Inferior parietal cortex (tissue), 1 donor: ENCODE data around the gene IFI30.
A peak's percentile ranks its signal among the peaks of the same experiment; 100 is the strongest.
"Not testable (repeated sequence)": the region's sequence is repeated elsewhere in the genome, so short reads cannot be mapped to it uniquely, and the experiment has no call there.

Experiments used
- DNase-seq: peaks from one replicate; pipeline ENCODE4 v3.0.0-alpha.2; 2016; ENCODE audit errors: extremely low spot score

Gene IFI30

DNA sequence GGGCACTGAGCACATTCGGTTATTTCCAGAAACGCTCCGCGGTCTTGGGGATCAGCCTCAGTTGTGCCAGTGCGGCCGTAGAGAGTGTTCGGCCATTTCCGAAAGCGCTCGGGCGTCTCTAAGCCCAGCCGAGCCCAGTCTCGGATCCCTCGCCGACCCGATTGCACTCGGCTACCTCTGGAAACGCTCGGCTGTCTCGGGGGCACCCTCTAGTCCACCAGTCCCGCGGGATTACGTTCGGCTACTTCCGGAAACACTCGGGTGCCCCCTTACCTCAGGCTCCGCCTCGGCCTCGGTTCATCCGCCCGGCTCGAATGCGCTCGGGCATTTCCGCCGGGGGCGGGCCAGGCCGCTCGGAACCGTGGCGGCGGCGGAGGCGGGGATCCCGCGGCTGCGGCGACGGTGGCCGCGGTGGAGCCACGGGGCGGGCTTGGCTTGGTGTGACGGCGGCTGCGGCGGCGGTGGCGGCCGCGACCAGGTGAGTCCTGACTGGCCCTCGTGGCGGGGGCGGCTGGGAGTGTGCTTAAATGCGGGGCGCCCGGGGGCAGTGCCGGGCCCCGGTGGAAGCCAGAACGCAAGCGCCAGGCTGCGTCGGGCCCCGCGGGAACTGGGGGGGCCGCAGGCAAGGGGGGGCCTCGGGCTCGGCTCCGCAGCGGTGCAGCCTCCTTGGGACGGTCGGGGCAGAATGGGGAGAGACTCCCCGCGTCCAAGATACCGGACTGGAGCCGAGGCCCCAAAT, 20.6 kb upstream of the IFI30 start, which contains the start of gene PIK3R2:
PIK3R2 (plus strand) TSS at position 347 of the 739 bp plus-strand sequence. CDS start 2,717 bp downstream, outside the sequence.
- peak; percentile 99 for DNase-seq

DNA sequence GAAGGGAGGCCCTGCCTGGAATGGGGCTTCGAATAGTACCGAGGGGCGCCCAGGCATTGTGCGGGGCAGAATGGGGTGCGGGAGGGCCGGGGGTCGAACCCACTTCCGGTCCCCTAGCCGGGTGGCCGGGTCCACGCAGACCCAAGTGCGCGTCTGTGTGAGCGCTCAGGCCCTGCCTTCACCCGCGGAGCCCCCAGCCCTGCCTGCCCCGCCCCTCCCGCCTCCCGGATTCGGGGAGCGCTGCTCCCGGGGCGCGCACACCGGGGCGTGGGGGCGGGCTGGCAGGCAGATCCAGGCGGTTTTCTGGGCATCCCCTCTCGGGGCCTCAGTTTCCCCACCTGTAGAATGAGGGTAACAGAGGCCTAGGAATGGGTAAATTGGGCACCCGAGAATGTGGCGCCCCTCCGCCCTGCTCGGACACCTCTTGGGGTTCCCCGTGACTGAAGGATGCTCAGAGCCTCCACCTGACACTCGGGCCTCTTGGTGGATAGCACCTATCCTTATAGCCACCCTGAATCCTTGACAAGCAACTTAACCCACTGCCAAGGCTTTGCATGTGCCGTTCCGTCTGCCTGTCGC, 20.0 kb upstream of the IFI30 start:
- DNase-seq: no peak

DNA sequence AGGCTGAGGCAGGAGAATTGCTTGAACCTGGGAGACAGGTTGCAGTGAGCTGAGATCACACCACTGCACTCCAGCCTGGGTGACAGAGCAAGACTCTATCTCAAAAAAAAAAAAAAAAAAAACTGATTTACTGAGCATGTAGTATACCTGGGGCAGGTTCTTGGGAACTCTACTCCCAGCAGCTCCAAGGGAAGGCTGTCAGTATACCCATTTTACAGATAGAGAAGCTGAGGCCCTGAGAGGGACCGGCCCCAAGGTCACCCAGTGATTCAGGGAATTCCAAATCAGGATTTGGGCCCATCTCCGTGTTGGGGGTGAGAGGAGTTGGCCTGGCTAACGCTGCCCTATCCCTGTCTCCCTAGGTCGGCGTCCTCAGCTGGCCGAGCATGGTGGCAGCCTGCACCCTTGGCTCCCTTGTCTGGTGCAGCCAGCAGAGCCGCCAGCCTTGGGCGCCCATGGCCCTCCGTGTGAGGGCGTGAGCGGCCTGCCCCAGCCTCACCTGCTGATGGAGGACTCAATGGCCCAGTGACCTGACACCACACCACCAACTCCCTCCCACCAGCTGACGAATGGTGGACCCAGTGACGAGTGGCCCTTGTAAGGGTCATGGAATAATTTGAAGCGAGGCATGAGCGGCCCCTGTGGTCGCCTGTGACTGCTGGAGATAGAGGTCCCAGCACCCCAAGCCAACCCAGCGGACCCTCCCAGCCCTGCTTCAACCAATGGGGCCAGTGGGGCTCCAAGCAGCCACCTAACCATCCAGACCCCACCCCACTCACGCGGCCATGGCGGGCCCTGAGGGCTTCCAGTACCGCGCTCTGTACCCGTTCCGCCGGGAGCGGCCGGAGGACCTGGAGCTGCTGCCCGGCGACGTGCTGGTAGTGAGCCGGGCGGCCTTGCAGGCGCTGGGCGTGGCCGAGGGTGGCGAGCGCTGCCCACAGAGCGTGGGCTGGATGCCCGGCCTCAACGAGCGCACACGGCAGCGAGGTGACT, 18.2 kb upstream of the IFI30 start:
- DNase-seq: no peak

DNA sequence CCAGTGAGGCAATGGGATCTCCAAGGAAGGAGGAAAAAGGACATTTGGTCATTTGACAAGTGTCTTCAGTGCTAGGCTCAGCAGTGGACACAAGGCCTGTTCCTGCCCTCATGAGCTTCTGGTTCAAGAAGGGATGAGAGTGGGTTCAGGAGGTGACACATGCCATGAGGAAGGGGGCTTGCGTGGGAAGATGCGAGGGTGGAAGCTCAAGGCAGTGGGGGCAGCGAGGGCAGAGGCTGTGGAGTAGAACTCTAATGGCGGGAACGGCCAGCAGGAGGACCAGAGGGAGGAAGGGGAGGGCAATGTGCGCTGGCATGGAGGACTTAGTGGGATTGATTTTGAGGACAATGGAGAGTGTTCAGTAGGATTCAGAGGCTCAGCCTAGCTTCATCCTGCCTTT, 17.3 kb upstream of the IFI30 start:
- no peak for DNase-seq

DNA sequence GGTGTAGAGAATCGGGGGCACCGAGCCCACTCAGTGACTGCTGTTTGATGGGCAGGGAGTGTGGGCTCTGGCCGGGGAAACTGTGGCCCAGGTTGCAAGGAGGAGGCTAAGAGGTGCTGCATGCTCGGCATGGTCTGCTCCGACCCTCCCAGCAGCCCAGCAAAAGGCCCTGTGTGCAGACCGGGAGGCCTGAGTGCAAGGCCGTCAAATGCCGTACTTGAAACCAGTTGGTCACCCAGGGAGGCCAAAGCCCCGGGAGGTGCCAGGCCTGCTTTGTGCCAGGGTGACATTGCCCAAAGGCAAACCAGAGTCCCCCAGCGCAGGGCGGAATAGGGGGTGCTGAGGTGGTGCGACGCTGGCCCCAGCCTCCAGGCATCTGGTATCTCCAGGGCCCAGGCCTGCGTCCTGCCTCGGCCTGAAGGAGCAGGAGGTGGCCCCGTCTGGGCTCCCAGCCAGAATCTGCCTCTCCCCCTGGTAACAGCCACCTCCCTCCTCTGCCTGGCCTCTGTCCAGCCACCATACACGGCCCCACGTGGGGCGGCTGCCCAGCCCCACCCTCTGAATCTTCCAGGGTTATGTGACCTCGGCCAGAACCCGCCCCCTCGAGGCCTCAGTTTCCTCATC, 16.7 kb upstream of the IFI30 start:
- peak; percentile 73 for DNase-seq

DNA sequence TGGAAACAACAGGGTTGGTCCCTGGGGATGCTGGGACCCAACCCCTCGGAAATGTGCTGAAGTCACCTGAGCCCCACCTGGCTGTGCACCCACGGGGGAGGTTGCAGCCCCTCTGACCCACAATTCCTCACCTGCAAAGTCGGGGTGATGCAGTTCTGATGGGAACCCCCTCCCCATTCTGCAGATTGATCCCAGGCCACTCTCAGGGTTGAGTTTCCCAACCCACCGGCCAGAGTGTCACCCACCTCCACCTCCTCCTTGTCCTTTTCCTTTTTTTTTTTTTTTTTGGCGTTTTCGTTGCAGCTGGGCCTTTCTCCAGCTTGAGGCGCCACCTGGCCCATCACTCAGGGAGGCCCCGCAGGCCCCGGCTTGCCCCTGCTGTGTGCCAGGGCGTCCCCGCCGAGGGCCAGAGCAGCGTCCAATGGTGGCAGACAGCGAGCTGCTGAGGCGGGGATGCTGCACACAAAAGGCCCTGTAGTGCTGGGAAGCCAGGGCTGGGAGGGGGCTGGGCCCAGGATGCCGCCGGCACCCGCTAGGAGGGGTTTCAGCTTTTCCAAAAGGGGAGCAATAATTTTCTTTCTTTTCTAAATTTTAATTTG, 16.0 kb upstream of the IFI30 start:
- DNase-seq: peak; percentile 54

DNA sequence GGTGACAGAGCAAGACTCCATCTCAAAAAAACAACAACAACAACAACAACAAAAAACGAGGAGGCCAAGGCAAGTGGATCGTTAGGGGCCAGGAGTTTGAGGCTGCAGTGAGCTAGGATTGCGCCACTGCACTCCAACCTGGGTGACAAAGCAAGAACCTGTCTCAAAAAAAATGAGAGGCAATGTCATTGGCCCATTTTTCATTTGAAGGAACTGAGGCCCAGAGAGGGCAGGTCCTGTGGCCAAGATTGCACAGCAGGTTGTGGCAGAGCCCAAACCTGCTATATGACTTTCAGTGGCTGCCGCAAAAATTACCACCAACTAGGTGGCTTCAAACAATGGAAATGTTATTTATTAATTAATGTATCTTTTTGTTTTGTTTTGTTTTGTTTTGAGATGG, 15.1 kb upstream of the IFI30 start:
- DNase-seq: no peak

DNA sequence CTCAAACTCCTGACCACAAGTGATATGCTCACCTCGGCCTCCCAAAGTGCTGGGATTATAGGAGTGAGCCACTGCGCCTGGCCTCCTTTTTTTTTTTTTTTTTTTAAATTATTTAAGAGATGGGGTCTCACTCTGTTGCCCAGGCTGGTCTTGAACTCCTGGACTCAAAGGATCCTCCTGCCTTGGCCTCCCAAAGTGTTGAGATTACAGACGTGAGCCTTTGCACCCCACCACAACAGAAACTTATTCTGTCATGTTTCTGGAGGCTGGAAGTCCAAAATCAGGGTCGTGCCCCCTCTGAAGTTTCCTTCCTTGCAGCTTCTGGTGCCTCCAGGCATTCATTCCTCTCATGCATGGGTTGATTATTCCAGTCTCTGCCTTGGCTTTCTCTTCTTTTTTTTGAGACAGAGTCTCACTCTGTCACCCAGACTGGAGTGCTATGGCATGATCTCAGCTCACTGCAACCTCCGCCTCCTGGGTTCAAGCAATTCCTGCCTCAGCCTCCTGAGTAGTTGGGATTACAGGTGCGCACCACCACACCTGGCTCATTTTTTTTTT, 14.5 kb upstream of the IFI30 start:
- not testable (repeated sequence) for DNase-seq

DNA sequence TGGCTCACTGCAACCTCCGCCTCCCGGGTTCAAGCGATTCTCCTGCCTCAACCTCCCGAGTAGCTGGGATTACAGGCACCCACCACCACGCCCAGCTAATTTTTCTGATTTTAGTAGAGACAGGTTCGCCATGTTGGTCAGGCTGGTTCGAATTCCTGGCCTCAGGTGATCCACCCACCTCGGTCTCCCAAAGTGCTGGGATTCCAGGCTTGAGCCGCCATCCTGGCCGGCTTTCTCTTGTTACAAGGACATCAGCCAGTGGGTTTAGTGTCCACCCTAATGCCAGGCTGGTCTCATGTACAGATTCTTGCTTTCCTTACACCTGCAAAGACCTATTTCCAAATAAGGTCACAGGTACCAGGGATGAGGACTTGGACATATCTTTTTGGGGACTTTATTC, 13.8 kb upstream of the IFI30 start:
- no peak for DNase-seq

DNA sequence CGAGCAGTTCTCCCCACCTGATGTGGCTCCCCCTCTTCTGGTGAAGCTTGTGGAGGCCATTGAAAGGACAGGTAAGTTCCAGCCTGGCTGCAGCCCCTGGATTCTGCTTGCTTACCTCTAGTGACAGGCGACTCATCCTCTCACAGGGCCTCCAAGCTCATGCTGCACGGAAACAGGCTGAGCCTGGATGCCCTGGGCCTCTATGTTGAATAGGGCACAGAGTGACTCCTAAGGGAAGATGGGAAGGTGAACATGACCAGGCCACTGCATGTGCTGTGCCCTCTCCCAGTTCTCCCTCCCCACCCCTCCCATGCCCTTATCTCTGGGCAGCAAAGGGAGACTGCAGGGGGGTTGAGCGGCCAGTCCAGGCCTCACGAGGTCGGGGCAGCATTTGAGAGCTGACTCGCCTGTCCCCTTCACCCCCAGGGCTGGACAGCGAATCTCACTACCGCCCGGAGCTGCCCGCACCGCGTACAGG, 13.1 kb upstream of the IFI30 start:
- no peak for DNase-seq

DNA sequence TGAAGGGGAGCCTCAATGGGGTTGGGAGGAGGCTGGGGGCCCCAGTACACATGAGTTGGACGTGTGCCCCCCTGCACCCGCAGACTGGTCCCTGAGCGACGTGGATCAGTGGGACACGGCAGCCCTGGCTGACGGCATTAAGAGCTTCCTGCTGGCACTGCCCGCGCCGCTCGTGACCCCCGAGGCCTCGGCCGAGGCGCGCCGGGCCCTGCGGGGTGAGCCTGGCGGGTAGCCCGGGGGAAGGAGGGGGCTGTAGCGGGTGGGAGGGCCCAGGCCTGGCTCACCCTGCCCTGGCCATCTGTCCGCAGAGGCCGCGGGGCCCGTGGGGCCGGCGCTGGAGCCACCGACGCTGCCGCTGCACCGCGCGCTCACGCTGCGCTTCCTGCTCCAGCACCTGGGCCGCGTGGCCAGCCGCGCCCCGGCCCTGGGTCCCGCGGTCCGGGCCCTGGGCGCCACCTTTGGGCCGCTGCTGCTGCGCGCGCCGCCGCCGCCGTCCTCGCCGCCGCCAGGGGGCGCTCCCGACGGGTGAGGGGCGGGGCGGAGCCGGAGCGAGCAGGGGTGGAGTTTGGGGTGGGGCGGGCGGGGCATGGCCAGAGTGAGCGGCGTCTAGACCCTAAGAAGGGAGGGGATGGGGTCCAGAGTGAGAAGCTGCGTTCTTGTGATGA, 12.5 kb upstream of the IFI30 start:
- DNase-seq: peak; percentile 73

DNA sequence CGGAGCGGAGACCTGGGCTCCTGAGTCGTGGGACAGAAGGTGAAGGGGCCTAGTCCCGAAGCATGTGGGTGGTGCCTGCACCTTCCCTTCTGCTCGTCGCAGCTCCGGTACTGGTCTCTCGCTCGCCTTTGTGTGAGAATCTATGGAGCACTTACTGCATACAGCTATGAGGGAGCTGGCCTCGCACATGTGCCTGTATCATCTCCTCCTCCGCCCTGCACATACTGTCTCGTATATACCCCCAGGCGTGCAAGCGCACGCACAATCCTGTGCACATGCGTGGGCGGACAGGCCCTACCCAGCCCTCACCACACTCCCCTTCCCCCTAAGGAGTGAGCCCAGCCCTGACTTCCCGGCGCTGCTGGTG, 12.0 kb upstream of the IFI30 start:
- no peak for DNase-seq

DNA sequence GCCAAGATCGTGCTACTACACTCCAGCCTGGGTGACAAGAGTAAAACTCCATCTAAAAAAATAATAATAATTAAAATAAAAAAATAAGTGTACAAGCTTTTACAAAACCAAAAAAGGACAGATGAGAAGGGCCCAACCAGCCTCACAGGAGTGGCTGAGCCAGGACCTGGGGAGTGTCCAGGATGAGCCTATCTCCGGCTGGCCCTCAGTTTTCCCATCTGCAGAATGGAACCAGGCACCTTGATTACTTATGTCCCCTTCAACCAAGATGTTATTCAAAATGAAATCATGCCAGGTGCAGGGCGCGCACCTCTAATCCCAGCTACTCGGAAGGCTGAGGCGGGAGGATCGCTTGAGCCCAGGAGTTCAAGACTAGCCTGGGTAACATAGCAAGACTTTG, 9.5 kb upstream of the IFI30 start:
- DNase-seq: no peak

DNA sequence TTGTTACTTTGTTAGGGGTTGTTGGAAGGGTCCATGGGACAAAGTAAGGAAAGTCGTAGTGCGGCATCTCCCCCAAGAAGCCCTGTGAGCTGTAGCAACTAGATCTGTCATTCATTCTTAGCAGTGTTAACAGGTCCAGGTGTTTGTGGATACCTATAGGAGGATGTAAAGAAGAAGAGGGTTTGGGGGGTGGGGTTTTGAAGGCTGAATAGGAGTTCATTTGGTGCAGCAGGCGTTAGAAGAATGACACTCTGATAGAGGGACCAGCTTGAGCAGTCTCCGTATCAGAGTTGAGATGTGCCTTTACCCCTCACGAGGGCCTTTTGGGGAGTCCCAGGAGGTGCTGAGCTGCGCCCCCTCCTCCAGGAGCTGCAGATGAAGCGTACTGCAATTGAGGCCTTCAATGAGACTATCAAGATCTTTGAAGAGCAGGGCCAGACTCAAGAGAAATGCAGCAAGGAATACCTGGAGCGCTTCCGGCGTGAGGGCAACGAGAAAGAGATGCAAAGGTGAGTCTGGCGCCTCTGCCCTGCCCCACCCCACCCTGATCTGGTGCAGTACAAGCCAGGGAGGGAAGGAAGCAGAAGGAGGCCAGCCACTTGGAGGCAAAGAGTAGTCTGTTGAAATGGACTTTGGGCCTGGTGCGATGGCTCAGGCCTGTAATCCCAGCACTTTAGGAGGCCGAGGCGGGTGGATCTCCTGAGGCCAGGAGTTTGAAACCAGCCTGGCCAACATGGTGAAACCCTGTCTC, 7.6 kb upstream of the IFI30 start:
- DNase-seq: no peak

DNA sequence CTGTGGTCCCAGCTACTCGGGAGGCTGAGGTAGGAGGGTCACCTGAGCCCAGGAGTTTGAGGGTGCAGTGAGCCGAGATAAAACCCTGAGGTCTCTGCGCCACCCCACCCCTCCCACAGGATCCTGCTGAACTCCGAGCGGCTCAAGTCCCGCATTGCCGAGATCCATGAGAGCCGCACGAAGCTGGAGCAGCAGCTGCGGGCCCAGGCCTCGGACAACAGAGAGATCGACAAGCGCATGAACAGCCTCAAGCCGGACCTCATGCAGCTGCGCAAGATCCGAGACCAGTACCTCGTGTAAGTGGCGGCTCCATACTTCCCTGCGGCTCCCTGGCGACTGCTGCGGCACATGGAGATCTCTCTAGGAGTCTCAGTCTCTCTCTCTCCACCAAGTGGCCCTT, 6.6 kb upstream of the IFI30 start:
- no peak for DNase-seq

DNA sequence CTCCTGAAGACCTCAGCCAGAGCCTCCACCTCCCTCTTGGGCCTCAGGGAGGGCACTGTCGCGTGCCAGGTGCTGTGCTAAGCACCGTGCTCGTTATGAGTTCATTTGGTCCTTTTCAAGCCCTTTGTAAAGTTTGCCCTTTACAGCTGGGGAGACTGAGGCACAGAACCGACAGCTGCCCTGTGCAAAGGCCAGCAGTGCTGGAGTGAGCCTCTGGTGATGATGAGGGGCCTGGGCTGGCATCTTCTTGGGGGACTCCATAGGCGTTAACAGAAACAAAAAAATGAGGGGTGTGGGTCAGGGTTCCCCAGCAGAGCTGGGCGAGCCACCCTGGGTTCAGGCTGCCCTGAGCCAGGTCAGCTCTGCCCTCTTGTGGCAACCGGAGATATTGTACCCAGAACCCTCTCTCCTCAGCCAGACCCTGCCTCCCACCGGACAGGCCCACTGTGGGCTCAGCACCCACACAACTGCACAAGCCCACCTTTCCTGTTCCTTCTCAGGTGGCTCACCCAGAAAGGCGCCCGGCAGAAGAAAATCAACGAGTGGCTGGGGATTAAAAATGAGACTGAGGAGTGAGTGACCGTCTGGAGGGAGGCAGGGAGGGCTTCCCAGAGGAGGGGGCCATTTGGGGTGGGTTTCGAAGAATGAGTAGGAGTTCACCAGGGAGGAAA, 5.5 kb upstream of the IFI30 start:
- DNase-seq: no peak

DNA sequence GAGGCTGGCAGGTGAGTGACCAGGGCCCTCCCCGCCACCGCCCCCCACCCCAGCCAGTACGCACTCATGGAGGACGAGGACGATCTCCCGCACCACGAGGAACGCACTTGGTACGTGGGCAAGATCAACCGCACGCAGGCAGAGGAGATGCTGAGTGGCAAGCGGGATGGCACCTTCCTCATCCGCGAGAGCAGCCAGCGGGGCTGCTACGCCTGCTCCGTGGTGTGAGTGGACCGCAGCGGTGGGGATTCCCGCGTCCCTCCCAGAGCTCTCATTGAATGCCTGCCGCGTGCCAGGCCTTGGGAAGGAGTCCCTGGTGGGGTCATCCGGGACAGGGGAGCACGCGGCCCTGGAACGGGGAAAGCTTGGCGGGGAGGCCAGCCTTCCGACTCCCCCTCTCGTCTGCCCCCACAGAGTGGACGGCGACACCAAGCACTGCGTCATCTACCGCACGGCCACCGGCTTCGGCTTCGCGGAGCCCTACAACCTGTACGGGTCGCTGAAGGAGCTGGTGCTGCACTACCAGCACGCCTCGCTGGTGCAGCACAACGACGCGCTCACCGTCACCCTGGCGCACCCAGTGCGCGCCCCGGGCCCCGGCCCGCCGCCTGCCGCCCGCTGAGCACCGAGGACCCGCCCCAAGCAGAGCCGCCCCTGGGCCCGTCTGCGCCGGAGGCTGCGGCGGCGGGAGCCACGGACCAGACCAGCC, 4.8 kb upstream of the IFI30 start:
- no peak for DNase-seq

DNA sequence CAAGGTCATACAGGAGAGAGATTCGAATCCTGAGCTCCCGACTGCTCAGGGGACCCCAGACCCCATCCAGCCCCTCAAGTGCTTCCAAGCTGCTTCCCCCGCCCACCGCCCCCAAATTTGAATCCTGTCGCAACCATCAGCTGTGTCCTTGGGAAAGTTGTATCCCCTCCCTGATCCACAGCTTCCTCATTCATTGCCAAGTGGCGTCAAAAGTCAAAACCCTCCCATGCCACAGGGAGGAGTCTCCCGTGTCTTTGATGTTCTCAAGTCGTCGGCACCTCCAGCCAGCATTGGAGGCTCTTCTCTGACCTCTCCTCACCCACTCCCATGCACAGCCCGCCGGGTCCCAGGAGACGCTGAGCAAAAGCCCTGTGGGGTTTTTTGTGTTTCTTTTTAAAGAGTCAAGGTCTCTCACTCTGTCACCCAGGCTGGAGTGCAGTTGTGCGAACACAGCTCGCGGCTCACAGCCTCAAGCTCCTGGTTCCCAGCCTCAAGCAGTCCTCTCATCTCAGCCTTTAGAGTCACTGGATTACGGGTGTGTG, 2.8 kb upstream of the IFI30 start:
- DNase-seq: no peak
